Measurements from ENCODE around the gene E2F8.

E2F8 gene

DNA sequence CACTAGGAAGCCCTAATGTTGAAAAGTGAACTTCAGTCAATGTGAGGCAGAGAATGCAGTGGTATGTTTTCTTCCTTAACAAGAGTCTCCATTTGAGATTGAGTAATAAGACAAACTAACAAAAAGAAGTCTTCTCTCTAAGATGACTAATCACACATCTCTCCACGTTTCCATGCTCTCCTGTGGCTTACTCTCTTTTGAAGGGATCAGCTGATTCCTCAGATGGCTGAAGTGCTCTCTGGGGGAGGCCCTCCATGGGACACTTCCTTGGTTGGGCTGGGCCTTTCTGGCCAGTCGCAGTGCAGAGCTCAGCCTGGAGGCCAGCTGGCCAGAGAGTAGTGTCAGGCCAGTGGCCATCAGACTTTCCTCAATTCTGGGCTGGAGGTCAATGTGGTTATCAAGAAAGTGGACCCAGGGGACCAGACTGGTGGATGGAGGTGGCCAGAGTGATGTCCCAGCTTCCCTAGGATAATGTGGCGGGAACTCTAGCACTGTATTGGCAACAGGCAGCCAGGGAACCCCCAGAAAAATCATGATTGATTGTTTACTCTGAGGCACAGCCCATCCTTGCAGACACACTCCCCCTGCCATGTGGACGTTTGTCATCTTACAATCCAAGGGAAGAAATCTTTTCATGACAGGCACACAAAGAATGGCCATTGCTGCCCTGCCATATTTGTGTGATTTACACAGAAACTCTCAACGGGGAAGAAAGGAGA, 53.5 kb downstream of the E2F8 start:
- no peak for DNase-seq (ENCODE audit: low read depth)

DNA sequence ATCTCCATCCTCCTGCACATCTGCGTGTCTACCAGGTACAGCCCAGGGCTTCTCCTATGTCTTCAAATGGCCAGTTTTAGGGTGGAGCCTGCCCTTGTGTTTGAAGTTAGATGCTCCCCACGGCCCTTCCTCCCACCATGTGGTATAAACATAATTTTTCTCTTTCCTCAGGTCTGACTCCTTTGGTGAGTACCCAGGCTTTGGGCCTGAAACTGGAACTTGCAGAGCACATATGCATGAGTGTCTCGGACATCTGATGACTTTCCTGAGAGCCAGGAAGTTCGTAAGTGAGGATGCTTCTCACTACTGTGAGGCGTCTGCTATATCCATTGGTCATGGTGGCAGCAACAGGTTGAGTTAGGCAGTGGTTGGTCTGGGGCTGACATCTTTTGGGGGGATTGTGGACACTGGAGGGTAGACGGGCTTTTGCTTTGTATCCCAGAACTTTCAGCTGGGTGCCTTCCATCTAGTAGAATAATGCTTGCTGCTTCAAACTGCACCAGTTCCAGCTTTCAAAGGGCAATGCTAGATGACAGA, 55.2 kb downstream of the E2F8 start:
- no peak for DNase-seq (ENCODE audit: low read depth)

DNA sequence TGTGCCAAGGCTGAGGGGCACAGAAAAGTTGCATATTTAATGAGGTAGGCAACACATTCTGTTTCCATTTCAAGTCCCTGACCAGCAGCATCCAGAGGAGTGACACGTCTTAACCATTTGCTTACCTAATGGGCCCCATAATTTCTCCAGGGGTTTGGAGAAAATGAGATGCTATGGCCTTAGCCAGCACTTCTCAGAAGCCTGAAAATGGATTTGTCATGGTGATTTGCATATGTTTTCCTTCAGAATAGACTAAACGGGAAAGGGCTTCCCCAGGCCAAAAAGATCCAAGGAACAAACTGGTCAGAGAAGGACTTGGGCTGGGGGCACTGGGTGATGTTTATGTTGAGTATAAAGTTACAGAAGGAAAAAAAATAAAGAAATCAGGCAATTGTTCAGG, 55.7 kb downstream of the E2F8 start:
- no peak for DNase-seq (ENCODE audit: low read depth)

DNA sequence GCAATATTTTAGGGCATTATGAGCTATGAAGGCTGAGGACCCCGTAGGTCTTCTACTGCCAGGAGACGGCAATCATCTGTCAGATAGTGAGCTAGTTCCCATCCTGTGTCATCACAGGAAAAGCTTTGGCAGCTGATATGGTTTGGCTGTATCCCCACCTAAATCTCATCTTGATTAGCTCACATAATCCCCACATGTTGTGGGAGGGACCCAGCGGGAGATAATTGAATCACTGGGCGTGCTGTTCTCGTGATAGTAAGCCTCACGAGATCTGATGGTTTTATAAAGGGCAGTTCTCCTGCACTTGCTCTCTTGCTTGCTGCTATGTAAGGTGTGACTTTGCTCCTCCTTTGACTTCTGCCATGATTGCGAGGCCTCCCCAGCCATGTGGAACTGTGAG, 57.1 kb downstream of the E2F8 start:
- DNase-seq (ENCODE audit: low read depth): no peak

DNA sequence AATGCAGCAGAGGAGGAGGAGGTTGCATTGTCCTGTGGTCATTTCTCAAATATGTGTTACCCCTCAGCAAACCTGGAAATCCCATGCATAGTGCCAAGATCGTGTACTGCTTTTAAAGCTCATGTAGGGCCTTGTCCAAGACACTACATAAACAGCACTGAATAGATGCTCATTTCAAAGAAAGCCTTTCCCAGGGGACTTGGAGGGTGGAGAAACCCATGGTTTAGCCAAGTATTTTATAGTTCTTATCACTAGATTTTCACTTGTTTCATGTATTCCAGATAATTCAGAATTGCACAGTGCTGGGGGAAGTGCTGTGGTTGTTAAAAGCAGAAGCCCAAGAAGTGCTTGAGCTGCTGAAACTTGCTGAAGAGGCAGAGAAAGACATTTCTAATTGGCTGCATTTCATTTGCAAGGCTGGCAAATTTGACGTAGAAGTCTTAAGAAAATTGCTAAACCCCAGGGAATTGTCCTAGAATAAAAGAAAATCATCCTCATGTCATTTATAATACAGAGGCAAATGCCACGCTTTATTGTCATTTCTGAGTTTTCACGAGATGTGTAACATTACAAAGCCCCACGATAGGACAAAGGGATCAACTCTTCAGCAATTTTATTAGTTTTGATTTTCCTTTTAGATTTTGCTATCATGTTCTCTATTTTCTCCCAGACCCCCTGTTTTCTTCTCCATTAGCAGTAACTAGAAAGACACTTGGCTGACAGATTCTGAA, 59.0 kb downstream of the E2F8 start:
- no peak for DNase-seq (ENCODE audit: low read depth)

DNA sequence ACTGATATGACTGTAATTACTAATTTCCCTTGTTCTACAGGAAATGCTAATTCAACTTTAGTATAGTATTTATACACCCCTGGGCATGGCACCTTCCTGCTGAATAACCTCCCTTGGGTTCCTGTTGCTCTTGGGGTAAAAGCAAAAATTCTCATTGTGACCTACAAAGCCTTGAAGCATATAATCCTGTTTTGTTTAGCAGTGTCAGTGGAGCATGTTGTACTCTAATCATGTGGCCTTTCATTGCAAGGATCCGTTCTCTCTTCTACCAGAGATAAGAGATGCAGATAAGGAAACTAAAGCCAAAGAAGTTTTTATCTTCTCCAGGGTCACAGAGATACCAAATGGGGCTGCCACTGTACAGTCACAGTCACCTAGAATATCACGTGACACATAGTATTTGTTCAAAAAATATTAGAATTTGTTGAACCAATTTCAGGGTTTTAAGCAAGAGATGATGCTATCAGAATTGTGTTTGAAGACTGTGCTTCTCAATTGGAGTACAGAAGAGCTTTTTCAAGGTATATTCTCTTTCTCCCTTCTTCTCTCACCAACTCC, 64.0 kb downstream of the E2F8 start:
- no peak for DNase-seq (ENCODE audit: low read depth)

All from stimulated activated CD8-positive, alpha-beta memory T cell treated with anti-CD3 and anti-CD28 coated beads, Interleukin-15, amount 100 ng/mL, for 1 hour (primary cell).